BLaER1 (cell line): ENCODE measurements around the gene GPR4.
"Not testable (repeated sequence)": the region's sequence is repeated elsewhere in the genome, so short reads cannot be mapped to it uniquely, and the experiment has no call there.

Source experiments
- H3K27ac ChIP-seq: shearing (Covaris generic); formaldehyde crosslinking; 2 replicates; pipeline ENCODE4 v1.8.1; 2022
- H3K27me3 ChIP-seq: shearing (Covaris generic); formaldehyde crosslinking; 2 replicates; pipeline ENCODE4 v1.8.1; 2022
- H3K36me3 ChIP-seq: shearing (Covaris generic); formaldehyde crosslinking; 2 replicates; pipeline ENCODE4 v1.8.1; 2022
- H3K4me1 ChIP-seq: shearing (Covaris generic); formaldehyde crosslinking; 2 replicates; pipeline ENCODE4 v1.8.1; 2022
- H3K4me2 ChIP-seq: shearing (Covaris generic); formaldehyde crosslinking; 2 replicates; pipeline ENCODE4 v1.8.1; 2022
- H3K4me3 ChIP-seq: shearing (Covaris generic); formaldehyde crosslinking; 2 replicates; pipeline ENCODE4 v1.8.1; 2022
- H3K9ac ChIP-seq: shearing (Covaris generic); formaldehyde crosslinking; 2 replicates; pipeline ENCODE4 v1.8.1; 2022
- H3K9me3 ChIP-seq: shearing (Covaris generic); formaldehyde crosslinking; 2 replicates; pipeline ENCODE4 v1.8.1; 2022
- H4K20me1 ChIP-seq: shearing (Covaris generic); formaldehyde crosslinking; 2 replicates; pipeline ENCODE4 v1.8.1; 2022
- Cebpa-rat ChIP-seq: shearing (Covaris generic); IDR thresholded peaks from 2 replicates; pipeline ENCODE4 v1.8.1; 2022

The GPR4 gene

DNA sequence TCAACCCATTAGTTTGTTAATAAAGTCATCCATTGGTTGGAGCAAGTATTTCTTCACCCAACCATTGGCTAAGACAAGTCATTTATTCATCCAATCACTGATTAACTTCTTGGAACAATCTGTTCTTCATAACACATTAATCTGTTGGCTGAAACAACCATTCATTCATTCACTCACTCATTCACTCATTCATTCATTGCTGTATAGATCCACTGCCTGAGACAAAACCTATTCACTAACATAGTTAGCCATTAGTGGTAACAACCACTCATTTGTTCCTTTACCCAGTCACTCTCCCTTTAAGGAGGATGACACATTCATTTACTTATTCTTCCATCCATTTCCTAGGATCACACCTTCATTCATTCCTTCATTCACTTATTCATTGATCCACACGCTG lies 22.0 kb upstream of the GPR4 start:
- H3K4me1 ChIP-seq = no peaks in the 10 kb centered on the region
- H3K4me3 ChIP-seq = no peak overlapping the region
- no peaks in the 10 kb centered on the region for H4K20me1 ChIP-seq
- H3K4me2 ChIP-seq = no peak overlapping the region
- TF ChIP-seq Cebpa-rat = no peak
- no peaks in the 10 kb centered on the region for H3K9me3 ChIP-seq
- no peak overlapping the region for H3K9ac ChIP-seq
- H3K27me3 ChIP-seq = no peaks in the 10 kb centered on the region
- H3K27ac ChIP-seq = no peak overlapping the region
- peaks cover 99% of the 10 kb centered on the region for H3K36me3 ChIP-seq

DNA sequence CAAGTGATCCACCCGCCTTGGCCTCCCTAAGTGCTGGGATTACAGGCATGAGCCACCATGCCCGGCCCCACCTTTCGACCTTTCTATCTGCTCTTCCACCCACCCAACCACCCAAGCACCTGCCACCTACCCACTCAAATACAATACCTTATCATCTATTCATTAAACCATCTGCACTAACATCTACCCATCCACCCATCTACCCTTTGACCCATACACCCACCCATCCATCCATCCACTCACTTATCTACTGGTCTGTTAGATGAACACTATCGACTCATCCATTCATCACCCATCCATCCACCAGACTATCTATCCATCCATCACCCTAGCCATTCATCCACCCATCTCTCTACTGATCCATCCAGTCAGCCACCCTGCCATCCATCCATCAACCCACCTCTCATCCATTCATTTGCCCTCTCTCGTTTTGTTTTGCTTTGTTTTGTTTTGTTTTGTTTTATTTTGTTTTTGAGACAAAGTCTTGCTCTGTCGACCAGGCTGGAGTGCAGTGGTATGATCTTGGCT lies 20.0 kb upstream of the GPR4 start:
- Histone ChIP-seq H3K4me3 (no peak overlapping the region), H3K9ac (no peak overlapping the region), H4K20me1 (no peaks in the 10 kb centered on the region), H3K27me3 (no peaks in the 10 kb centered on the region), H3K36me3 (peaks cover 95% of the 10 kb centered on the region), H3K4me1 (no peaks in the 10 kb centered on the region), H3K4me2 (no peak overlapping the region), H3K27ac (no peak overlapping the region), H3K9me3 (no peaks in the 10 kb centered on the region)
- TF ChIP-seq Cebpa-rat = no peak

DNA sequence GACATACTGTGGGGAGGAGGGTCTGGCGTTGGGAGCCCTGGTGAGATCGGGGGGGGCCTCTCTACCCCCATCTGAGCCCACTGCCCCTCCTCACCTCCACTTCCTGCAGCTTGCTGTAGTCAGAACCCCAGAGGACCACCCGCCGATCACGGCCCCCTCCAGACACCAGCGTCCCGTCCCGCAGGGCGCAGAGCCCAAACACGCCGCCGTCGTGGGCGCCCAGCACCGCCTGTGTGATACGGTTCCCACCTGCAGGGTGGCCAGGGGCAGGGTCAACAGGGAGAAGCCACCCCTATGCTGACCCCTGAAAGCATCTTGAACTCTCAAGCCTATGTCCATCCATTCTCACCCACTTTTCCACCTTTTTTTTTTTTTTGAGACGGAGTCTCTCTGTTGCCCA lies 19.4 kb upstream of the GPR4 start:
- no peaks in the 10 kb centered on the region for H4K20me1 ChIP-seq
- peaks cover 95% of the 10 kb centered on the region for H3K36me3 ChIP-seq
- H3K9ac ChIP-seq = no peak overlapping the region
- H3K4me2 ChIP-seq = no peak overlapping the region
- H3K4me3 ChIP-seq = no peak overlapping the region
- no peaks in the 10 kb centered on the region for H3K9me3 ChIP-seq
- no peak for TF ChIP-seq Cebpa-rat
- H3K4me1 ChIP-seq = peaks cover 4% of the 10 kb centered on the region
- H3K27ac ChIP-seq = no peak overlapping the region
- H3K27me3 ChIP-seq = no peaks in the 10 kb centered on the region

GRCh38 chr19:45616704-45617017 lies 14.6 kb upstream of the GPR4 start:
- H3K4me3 ChIP-seq = no peak overlapping the region
- H3K4me2 ChIP-seq = peak overlapping the region; percentile 34; the same call in 1 of the 2 replicates
- 0 out of 2 replicates have a peak overlapping the region, but pooled peaks have one; percentile 38 for H3K27ac ChIP-seq
- peaks cover 87% of the 10 kb centered on the region for H3K36me3 ChIP-seq
- H3K9ac ChIP-seq = no peak overlapping the region
- H4K20me1 ChIP-seq = no peaks in the 10 kb centered on the region
- no peaks in the 10 kb centered on the region for H3K27me3 ChIP-seq
- H3K9me3 ChIP-seq = no peaks in the 10 kb centered on the region
- peaks cover 7% of the 10 kb centered on the region for H3K4me1 ChIP-seq
- TF ChIP-seq Cebpa-rat = no peak

GRCh38 chr19:45615795-45616703 lies 14.0 kb upstream of the GPR4 start:
- H3K27me3 ChIP-seq = no peaks in the 10 kb centered on the region
- no peak overlapping the region for H3K9ac ChIP-seq
- no peaks in the 10 kb centered on the region for H3K9me3 ChIP-seq
- H3K4me3 ChIP-seq = no peak overlapping the region
- peaks cover 87% of the 10 kb centered on the region for H3K36me3 ChIP-seq
- peak overlapping the region; percentile 38; the same call in 1 of the 2 replicates for H3K27ac ChIP-seq
- no peaks in the 10 kb centered on the region for H4K20me1 ChIP-seq
- peak overlapping the region; percentile 34; the same call in 1 of the 2 replicates for H3K4me2 ChIP-seq
- peaks cover 7% of the 10 kb centered on the region for H3K4me1 ChIP-seq
- TF ChIP-seq Cebpa-rat = no peak

DNA sequence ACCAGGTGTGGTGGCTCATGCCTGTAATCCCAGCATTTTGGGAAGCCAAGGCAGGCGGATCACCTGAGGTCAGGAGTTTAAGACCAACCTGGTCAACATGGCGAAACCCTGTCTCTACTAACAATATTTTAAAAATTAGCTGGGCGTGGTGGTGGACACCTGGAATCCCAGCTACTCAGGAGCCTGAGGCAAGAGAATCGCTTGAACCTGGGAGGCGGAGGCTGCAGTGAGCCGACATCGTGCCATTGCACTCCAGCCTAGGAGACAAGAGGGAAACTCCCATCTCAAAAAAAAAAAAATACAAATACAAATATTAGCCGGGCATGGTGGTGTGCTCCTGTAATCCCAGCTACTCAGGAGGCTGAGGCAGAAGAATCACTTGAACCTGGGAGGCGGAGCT lies 13.0 kb upstream of the GPR4 start:
- H3K4me3 ChIP-seq, H3K27me3 ChIP-seq, H3K4me1 ChIP-seq, H3K9me3 ChIP-seq, H3K27ac ChIP-seq, H3K4me2 ChIP-seq, H4K20me1 ChIP-seq, H3K9ac ChIP-seq: not testable (repeated sequence)
- H3K36me3 ChIP-seq = peaks cover 87% of the 10 kb centered on the region

GRCh38 chr19:45613926-45614725 lies 12.1 kb upstream of the GPR4 start:
- no peak overlapping the region for H3K27ac ChIP-seq
- no peaks in the 10 kb centered on the region for H4K20me1 ChIP-seq
- peaks cover 87% of the 10 kb centered on the region for H3K36me3 ChIP-seq
- no peak overlapping the region for H3K9ac ChIP-seq
- H3K4me2 ChIP-seq = no peak overlapping the region
- no peaks in the 10 kb centered on the region for H3K27me3 ChIP-seq
- TF ChIP-seq Cebpa-rat = no peak
- H3K9me3 ChIP-seq = peaks cover 6% of the 10 kb centered on the region; the same call in 1 of the 2 replicates
- H3K4me3 ChIP-seq = no peak overlapping the region
- H3K4me1 ChIP-seq = peaks cover 7% of the 10 kb centered on the region

GRCh38 chr19:45608948-45609347 lies 6.9 kb upstream of the GPR4 start:
- no peaks in the 10 kb centered on the region for H4K20me1 ChIP-seq
- H3K27me3 ChIP-seq = peaks cover 9% of the 10 kb centered on the region
- peaks cover 55% of the 10 kb centered on the region for H3K36me3 ChIP-seq
- H3K4me1 ChIP-seq = peaks cover 19% of the 10 kb centered on the region
- no peak for TF ChIP-seq Cebpa-rat
- no peak overlapping the region for H3K9ac ChIP-seq
- H3K4me3 ChIP-seq = no peak overlapping the region
- peaks cover 9% of the 10 kb centered on the region; the same call in 1 of the 2 replicates for H3K9me3 ChIP-seq
- H3K4me2 ChIP-seq = no peak overlapping the region
- no peak overlapping the region for H3K27ac ChIP-seq

DNA sequence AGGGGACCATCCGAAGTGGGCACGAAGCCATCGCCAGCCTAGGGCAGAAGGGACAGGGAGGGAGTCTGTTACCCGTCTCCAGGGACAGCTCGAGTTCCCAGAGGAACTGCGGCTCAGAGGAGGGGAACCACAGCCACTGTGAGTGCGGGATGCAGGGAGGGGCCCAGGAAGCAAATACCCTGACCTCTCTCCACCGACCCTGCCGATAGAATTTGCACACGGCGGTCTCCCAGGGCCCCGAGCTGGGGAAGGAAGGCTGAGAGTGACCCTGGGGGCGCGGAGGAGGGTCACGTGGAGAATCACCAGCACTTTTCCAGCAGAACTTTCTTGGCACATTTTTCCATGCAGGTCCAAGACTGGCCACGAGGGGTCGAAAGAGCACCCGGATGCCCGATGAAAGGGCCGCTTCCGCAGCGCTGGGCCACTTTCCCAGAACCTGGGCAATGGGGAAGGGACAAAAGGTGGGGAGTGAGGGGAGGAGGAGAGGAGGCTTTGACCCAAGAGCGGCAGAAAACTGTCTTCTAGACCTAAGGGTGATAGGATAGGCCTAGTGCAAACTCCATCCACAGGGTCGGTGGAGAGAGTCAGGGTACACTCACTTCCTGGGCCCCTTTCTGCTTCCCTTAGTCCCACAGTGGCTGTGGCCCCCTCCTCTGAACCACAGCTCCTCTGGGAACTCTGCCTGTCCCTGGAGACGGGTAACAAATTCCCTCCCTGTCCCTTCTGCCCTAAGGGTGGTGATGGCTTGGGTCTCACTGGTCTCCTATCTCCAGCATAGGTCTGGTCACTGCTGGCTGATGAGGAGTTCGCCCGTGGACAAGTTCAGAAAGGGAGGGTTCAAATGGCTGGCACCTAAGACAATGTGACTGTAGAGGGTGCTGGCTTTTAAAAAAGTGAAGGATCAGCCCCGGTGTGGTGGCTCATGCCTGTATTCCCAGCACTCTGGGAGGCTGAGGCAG lies 5.3 kb upstream of the GPR4 start:
- H3K36me3 ChIP-seq = peaks cover 39% of the 10 kb centered on the region
- no peaks in the 10 kb centered on the region for H4K20me1 ChIP-seq
- peak overlapping the region; percentile 93 for H3K4me2 ChIP-seq
- H3K4me1 ChIP-seq = peaks cover 19% of the 10 kb centered on the region
- H3K4me3 ChIP-seq = peak overlapping the region; percentile 45
- peak overlapping the region; percentile 20; the same call in 1 of the 2 replicates for H3K27ac ChIP-seq
- peak overlapping the region; percentile 24; the same call in 1 of the 2 replicates for H3K9ac ChIP-seq
- TF ChIP-seq Cebpa-rat = no peak
- H3K9me3 ChIP-seq = peaks cover 9% of the 10 kb centered on the region; the same call in 1 of the 2 replicates
- H3K27me3 ChIP-seq = peaks cover 25% of the 10 kb centered on the region
